Adrenal gland (tissue), 12 donors: Measurements from ENCODE around the gene ERAL1. TPM values are rescaled to one million over a fixed set of nuclear protein-coding genes. Genes with fewer than 3 reads are reported as not detected.
A peak's percentile ranks its signal among the peaks of the same experiment; 100 is the strongest.

Source experiments
- DNase-seq, 7 donors: peaks; one replicate each; pipeline ENCODE4 v3.0.0-alpha.2; 2019 to 2020
- H3K27ac ChIP-seq, 5 donors: fragments of 200-600 bp; sonication (generic) in 4 of 5; 1 replicate in 3 of 5; 2 replicates in 2 of 5; pipeline versions ENCODE4 v1.5.1 to v1.8.0; 2016 to 2020; ENCODE audit warnings: mild to moderate bottlenecking in 1 of 5
- H3K27me3 ChIP-seq: fragments of 200-600 bp; 2 replicates; pipeline ENCODE4 v1.8.0; 2021
- H3K36me3 ChIP-seq, 2 donors: fragments of 200-600 bp; replicated peaks in 1 of 2; 1 replicate in 1 of 2; 2 replicates in 1 of 2; pipeline versions ENCODE4 v1.5.1 to v1.8.0; 2018 to 2022
- H3K4me1 ChIP-seq, 2 donors: fragments of 200-600 bp; replicated peaks in 1 of 2; 1 replicate in 1 of 2; 2 replicates in 1 of 2; pipeline versions ENCODE4 v1.5.1 to v1.8.0; 2018 to 2021
- H3K4me3 ChIP-seq, 4 donors: fragments of 200-600 bp; sonication (generic) in 3 of 4; one replicate each; pipeline ENCODE4 v1.5.1; 2016 to 2018
- H3K9me3 ChIP-seq, 3 donors: fragments of 200-600 bp; sonication (generic) in 1 of 3; replicated peaks in 1 of 3; 1 replicate in 2 of 3; 2 replicates in 1 of 3; pipeline versions ENCODE4 v1.5.1 to v1.8.0; 2016 to 2021
- CTCF ChIP-seq, 6 experiments: fragments of 450-650 bp in 4 of 6; fragments of 200-600 bp in 2 of 6; sonication (generic) in 1 of 6; IDR thresholded peaks; 1 replicate in 5 of 6; 2 replicates in 1 of 6; pipeline versions ENCODE4 v1.5.1 to v1.8.0; 2016 to 2021; ENCODE audit warnings: antibody characterized with exemption in 6 of 6, mild to moderate bottlenecking in 2 of 6, moderate library complexity in 1 of 6
- POLR2A ChIP-seq, 2 donors: fragments of 450-650 bp; IDR thresholded peaks; one replicate each; pipeline ENCODE4 v1.6.1; 2017; ENCODE audit warnings: antibody characterized with exemption in 2 of 2, mild to moderate bottlenecking in 2 of 2, moderate library complexity in 1 of 2
- WGBS, 4 donors: extraction: QIAGEN DNeasy Blood & Tissue Kit in 2 of 4; methylation state at CpG; one replicate each; pipeline versions ENCODE4 v1.1.5 to v1.1.7; 2013 to 2017; 5-methylcytosine and 5-hydroxymethylcytosine counted together
- intact Hi-C, 2 donors: fragments of 100-400 bp; cut with DNase I; formaldehyde crosslinking; loops; one replicate each; pipeline versions ENCODE4 v1.14.1 to v1.15.0; 2022 to 2023
- polyA plus RNA-seq, 3 donors: library from polyadenylated mRNA; stranded (reverse); fragments of 200-250 nt in 2 of 3; fragments of 350-450 nt in 1 of 3; fragmentation: Illumina TruSeq in 1 of 3; extraction: RNeasy Lipid Tissue Mini Kit (QIAGEN cat#74804) in 1 of 3; gene quantifications; one replicate each; pipeline ENCODE4 v1.2.3, GENCODE V29; 2013 to 2014
- total RNA-seq, 9 donors: library from RNA; depleted of rRNA in 4 of 9; stranded (reverse); fragments of >200 nt in 4 of 9; fragments of 120-200 nt in 1 of 9; fragmentation: NEBNext Ultra II Directional in 1 of 9; extraction: Animal tissue kit (Norgen Biotek cat#: 25700) in 1 of 9; gene quantifications; one replicate each; pipeline versions ENCODE4 v1.1.0 to v1.2.4, GENCODE V29; 2013 to 2023
- donor health status: healthy with polysubstance abuse.
- donor health status: Bipolar disorder and iron deficiency.
- donor health status: DM: yes; HTN: yes; CAD: no.
- donor health status: DM: no; HTN: no; CAD: no.
- donor health status: DM: no; HTN: no; CAD: no.
- donor health status: DM: yes; HTN: yes; CAD: no.

Gene ERAL1
- total and polyA plus RNA-seq, 12 donors, result 42.8 to 80.8 (median 55.1) TPM

GRCh38 chr17:28899212-28899815 lies 44.5 kb downstream of the ERAL1 start:
- intact Hi-C loops, result loop anchor here in 1 of 2 donors (5.0 kb wide), 2 partner anchors 37 to 137 kb away; no protein-coding TSS in a partner anchor
- no peaks in the 10 kb centered on the region for H3K9me3 ChIP-seq
- WGBS, 4 donors, result 92 to 98% (median 95%) methylated on average over 5 of the region's 5 CpGs
- H3K27me3 ChIP-seq, result no peaks in the 10 kb centered on the region
- peaks cover 7 to 39% of the 10 kb centered on the region in 2 donors for H3K4me1 ChIP-seq
- no peak overlapping the region for H3K4me3 ChIP-seq
- DNase-seq, result peak in 1 of 7 donors; percentile 10
- no peak overlapping the region for H3K27ac ChIP-seq
- H3K36me3 ChIP-seq, result no peaks in the 10 kb centered on the region
- no peak for TF ChIP-seq POLR2A (IDR thresholded peaks at IDR 0.05)
- TF ChIP-seq CTCF (IDR thresholded peaks at IDR 0.05), result no peak

- H3K4me1 ChIP-seq, result peaks cover 7 to 33% of the 10 kb centered on the region in 2 donors
- peak in 5 of 7 donors; percentile 59 to 77 (median 64) for DNase-seq
- WGBS, 4 donors, result 81 to 90% (median 86%) methylated on average over 2 to 24 of the region's 24 CpGs
- TF ChIP-seq POLR2A (IDR thresholded peaks at IDR 0.05), result no peak
- TF ChIP-seq CTCF (IDR thresholded peaks at IDR 0.05), result no peak
- H3K4me3 ChIP-seq, result no peak overlapping the region
- H3K27me3 ChIP-seq, result no peaks in the 10 kb centered on the region
- intact Hi-C loops, result no loop called here
- peaks cover 0 to 5% of the 10 kb centered on the region in 2 donors for H3K36me3 ChIP-seq
- H3K27ac ChIP-seq, result peak overlapping the region in 1 of 5 donors; percentile 89
- H3K9me3 ChIP-seq, result no peaks in the 10 kb centered on the region
Observed at GRCh38 chr17:28900986-28901726, 46.3 kb downstream of the ERAL1 start.

GRCh38 chr17:28901866-28902818 lies 47.3 kb downstream of the ERAL1 start:
- WGBS, 4 donors, result 3 to 19% (median 4%) methylated on average over 10 to 62 of the region's 62 CpGs
- peaks cover 7 to 27% of the 10 kb centered on the region in 2 donors for H3K4me1 ChIP-seq
- TF ChIP-seq POLR2A (IDR thresholded peaks at IDR 0.05) (peak in 1 of 2 donors; percentile 33), CTCF (IDR thresholded peaks at IDR 0.05) (no peak)
- intact Hi-C loops, result no loop called here
- H3K27me3 ChIP-seq, result no peaks in the 10 kb centered on the region
- H3K9me3 ChIP-seq, result no peaks in the 10 kb centered on the region
- H3K27ac ChIP-seq, result peak overlapping the region; percentile 26 to 89 (median 72)
- DNase-seq, result peak in 4 of 7 donors; percentile 41 to 50 (median 48)
- H3K36me3 ChIP-seq, result peaks cover 0 to 14% of the 10 kb centered on the region in 2 donors
- H3K4me3 ChIP-seq, result peak overlapping the region in 2 of 4 donors; percentile 39 to 71
